Neural progenitor cell (in vitro differentiated cells): ENCODE results near the gene RPAP2. TPM values are rescaled to one million over a fixed set of nuclear protein-coding genes. Genes with fewer than 3 reads are reported as not detected.

Experiments used
- DNase-seq: peaks from one replicate; pipeline ENCODE4 v3.0.0-alpha.2; 2016; ENCODE audit warnings: low spot score
- H2AFZ ChIP-seq: fragments of 200-600 bp; sonication (generic); replicated peaks from 2 replicates; pipeline ENCODE4 v1.6.1; 2016; ENCODE audit warnings: antibody characterized with exemption
- H3F3A ChIP-seq: fragments of 200-600 bp; sonication (generic); 2 replicates; pipeline ENCODE4 v1.6.1; 2016; ENCODE audit warnings: antibody characterized with exemption, low read depth
- H3K27ac ChIP-seq: fragments of 200-600 bp; sonication (generic); 2 replicates; pipeline ENCODE4 v1.5.1; 2016; ENCODE audit warnings: mild to moderate bottlenecking
- H3K27me3 ChIP-seq: fragments of 200-600 bp; sonication (generic); 2 replicates; pipeline ENCODE4 v1.6.1; 2016; ENCODE audit warnings: mild to moderate bottlenecking, moderate library complexity
- H3K36me3 ChIP-seq: fragments of 200-600 bp; sonication (generic); 2 replicates; pipeline ENCODE4 v1.5.1; 2016
- H3K4me1 ChIP-seq: fragments of 200-600 bp; sonication (generic); 2 replicates; pipeline ENCODE4 v1.6.1; 2016; ENCODE audit warnings: mixed run types
- H3K4me2 ChIP-seq: fragments of 200-600 bp; sonication (generic); 2 replicates; pipeline ENCODE4 v1.6.1; 2016
- H3K4me3 ChIP-seq: fragments of 200-600 bp; sonication (generic); 2 replicates; pipeline ENCODE4 v1.5.1; 2016
- H3K79me2 ChIP-seq: fragments of 200-600 bp; sonication (generic); 2 replicates; pipeline ENCODE4 v1.6.1; 2016; ENCODE audit warnings: low read depth
- H3K9ac ChIP-seq: fragments of 200-600 bp; sonication (generic); 2 replicates; pipeline ENCODE4 v1.6.1; 2016
- H3K9me3 ChIP-seq: fragments of 200-600 bp; sonication (generic); 2 replicates; pipeline ENCODE4 v1.5.1; 2016; ENCODE audit warnings: low read depth
- H4K20me1 ChIP-seq: fragments of 200-600 bp; sonication (generic); 2 replicates; pipeline ENCODE4 v1.6.1; 2016; ENCODE audit warnings: low read depth
- H3K27ac Mint-ChIP-seq: 3 replicates; pipeline ENCODE4 v1.8.0; 2021; ENCODE audit warnings: mixed read lengths
- H3K27me3 Mint-ChIP-seq: 2 replicates; pipeline ENCODE4 v1.8.0; 2022; ENCODE audit warnings: low read depth, mild to moderate bottlenecking, inconsistent platforms, moderate library complexity, mixed read lengths; ENCODE audit not compliant: insufficient read depth
- H3K36me3 Mint-ChIP-seq: 3 replicates; pipeline ENCODE4 v1.8.0; 2021; ENCODE audit warnings: mixed read lengths
- H3K4me1 Mint-ChIP-seq: 3 replicates; pipeline ENCODE4 v1.8.0; 2021; ENCODE audit warnings: mixed read lengths
- H3K4me3 Mint-ChIP-seq: 3 replicates; pipeline ENCODE4 v1.8.0; 2021; ENCODE audit warnings: mild to moderate bottlenecking, moderate library complexity, mixed read lengths
- H3K9me3 Mint-ChIP-seq: 3 replicates; pipeline ENCODE4 v1.8.0; 2020; ENCODE audit warnings: mixed read lengths
- CTCF ChIP-seq: fragments of 200-600 bp; sonication (generic); IDR thresholded peaks from 2 replicates; pipeline ENCODE4 v1.5.1; 2017; ENCODE audit warnings: antibody characterized with exemption, mild to moderate bottlenecking
- EZH2 ChIP-seq: fragments of 200-600 bp; sonication (generic); IDR thresholded peaks from 2 replicates; pipeline ENCODE4 v1.6.1; 2017; ENCODE audit warnings: antibody characterized with exemption, mild to moderate bottlenecking, moderate library complexity
- EZH2phosphoT487 ChIP-seq: fragments of 200-600 bp; sonication (generic); IDR thresholded peaks from 2 replicates; pipeline ENCODE4 v1.6.1; 2017; ENCODE audit warnings: antibody characterized with exemption
- total RNA-seq: library from RNA; depleted of rRNA; stranded (reverse); fragments of >200 nt; gene quantifications from 2 replicates; pipeline ENCODE4 v1.2.3, GENCODE V29; 2015; ENCODE audit warnings: low replicate concordance

RPAP2 gene
- total RNA-seq, 1 donor from 2014 or later, result 36.3 TPM

- Histone ChIP-seq H3K4me1 (peaks cover 14% of the 10 kb centered on the region), H3K4me3 (no peak overlapping the region), H3K4me2 (no peak overlapping the region), H4K20me1 (no peaks in the 10 kb centered on the region), H2AFZ (no peak overlapping the region), H3K9ac (no peak overlapping the region), H3K9me3 (no peaks in the 10 kb centered on the region), H3K36me3 (no peaks in the 10 kb centered on the region), H3K27ac (no peak overlapping the region), H3K79me2 (no peaks in the 10 kb centered on the region), H3K27me3 (no peaks in the 10 kb centered on the region), H3F3A (peaks cover 11% of the 10 kb centered on the region)
- Mint-ChIP-seq H3K36me3 (no peaks in the 10 kb centered on the region), H3K27ac (peak overlapping the region; percentile 0), H3K27me3 (peaks cover 3% of the 10 kb centered on the region), H3K9me3 (no peaks in the 10 kb centered on the region), H3K4me3 (no peak overlapping the region), H3K4me1 (peaks cover 13% of the 10 kb centered on the region)
- TF ChIP-seq CTCF, result no peak
- no peak for TF ChIP-seq EZH2phosphoT487
- no peak for DNase-seq
These were observed 145.5 kb downstream of the RPAP2 start for GRCh38 chr1:92444351-92444750.

GRCh38 chr1:92445865-92446264 lies 147.0 kb downstream of the RPAP2 start:
- H3K4me1 ChIP-seq, result peaks cover 14% of the 10 kb centered on the region
- peaks cover 2% of the 10 kb centered on the region for H3K9me3 Mint-ChIP-seq

GRCh38 chr1:92446546-92446945 lies 147.7 kb downstream of the RPAP2 start:
- Mint-ChIP-seq H3K4me1 (peaks cover 11% of the 10 kb centered on the region), H3K27me3 (peaks cover 3% of the 10 kb centered on the region), H3K4me3 (no peak overlapping the region), H3K36me3 (no peaks in the 10 kb centered on the region), H3K27ac (no peak overlapping the region), H3K9me3 (peaks cover 4% of the 10 kb centered on the region)
- no peak overlapping the region for H3K4me3 ChIP-seq
- no peak overlapping the region for H3K27ac ChIP-seq
- no peak overlapping the region for H3K9ac ChIP-seq
- H3F3A ChIP-seq, result peaks cover 7% of the 10 kb centered on the region
- DNase-seq, result no peak
- no peaks in the 10 kb centered on the region for H3K36me3 ChIP-seq
- no peaks in the 10 kb centered on the region for H4K20me1 ChIP-seq
- no peaks in the 10 kb centered on the region for H3K79me2 ChIP-seq
- H3K27me3 ChIP-seq, result no peaks in the 10 kb centered on the region
- no peaks in the 10 kb centered on the region for H3K9me3 ChIP-seq
- peaks cover 13% of the 10 kb centered on the region for H3K4me1 ChIP-seq
- H3K4me2 ChIP-seq, result no peak overlapping the region
- H2AFZ ChIP-seq, result no peak overlapping the region
- TF ChIP-seq EZH2phosphoT487 (no peak), CTCF (no peak), EZH2 (no peak)

More at GRCh38 chr1:92445865-92446264, 147.0 kb downstream of the RPAP2 start:
- Histone ChIP-seq H3K9ac (no peak overlapping the region), H3F3A (peaks cover 11% of the 10 kb centered on the region), H3K79me2 (no peaks in the 10 kb centered on the region), H2AFZ (no peak overlapping the region), H3K27ac (no peak overlapping the region), H3K9me3 (no peaks in the 10 kb centered on the region), H3K4me2 (no peak overlapping the region), H3K27me3 (no peaks in the 10 kb centered on the region), H4K20me1 (no peaks in the 10 kb centered on the region), H3K4me3 (no peak overlapping the region), H3K36me3 (no peaks in the 10 kb centered on the region)
- no peak for DNase-seq
- Mint-ChIP-seq H3K36me3 (no peaks in the 10 kb centered on the region), H3K27me3 (peaks cover 3% of the 10 kb centered on the region), H3K4me3 (no peak overlapping the region), H3K27ac (no peak overlapping the region), H3K4me1 (peaks cover 13% of the 10 kb centered on the region)
- TF ChIP-seq EZH2phosphoT487 (no peak), EZH2 (no peak), CTCF (no peak)
